IPS-NIHi7 (cell line): ENCODE data around the gene PTPRCAP.
A peak's percentile ranks its signal among the peaks of the same experiment; 100 is the strongest.

Experiments used
- DNase-seq: peaks from one replicate; pipeline ENCODE4 v3.0.0; 2012; ENCODE audit warnings: mixed read lengths; ENCODE audit errors: extremely low spot score

PTPRCAP gene

GRCh38 chr11:67441098-67441563 is 3.6 kb upstream of the PTPRCAP start:
- DNase-seq = no peak

- DNase-seq = no peak
Observed at GRCh38 chr11:67440229-67441097, 3.0 kb upstream of the PTPRCAP start.

GRCh38 chr11:67439321-67440228 is 2.1 kb upstream of the PTPRCAP start:
- no peak for DNase-seq

GRCh38 chr11:67438158-67438902 is 848 bp upstream of the PTPRCAP start:
- no peak for DNase-seq

GRCh38 chr11:67437809-67438157 is 301 bp upstream of the PTPRCAP start:
- DNase-seq = no peak

- DNase-seq = peak; percentile 84
Observed at GRCh38 chr11:67436459-67437081, 912 bp downstream of the PTPRCAP start.

GRCh38 chr11:67435727-67436458 is 1.6 kb downstream of the PTPRCAP start:
- DNase-seq = no peak

GRCh38 chr11:67435031-67435726 is 2.3 kb downstream of the PTPRCAP start:
- no peak for DNase-seq

GRCh38 chr11:67434395-67434881 is 3.0 kb downstream of the PTPRCAP start:
- no peak for DNase-seq

GRCh38 chr11:67433536-67434394 is 3.7 kb downstream of the PTPRCAP start:
- no peak for DNase-seq

GRCh38 chr11:67432655-67433349 is 4.7 kb downstream of the PTPRCAP start:
- DNase-seq = no peak

GRCh38 chr11:67431346-67432249 is 5.9 kb downstream of the PTPRCAP start:
- DNase-seq = no peak

- DNase-seq = no peak
Observed at GRCh38 chr11:67429722-67430121, 7.8 kb downstream of the PTPRCAP start.

GRCh38 chr11:67429038-67429668 is 8.3 kb downstream of the PTPRCAP start:
- DNase-seq = no peak

- DNase-seq = peak; percentile 98
Observed at GRCh38 chr11:67428052-67429001, 9.2 kb downstream of the PTPRCAP start, which contains the start of gene RPS6KB2. TSS of gene RPS6KB2 (plus strand) at chr11:67428494. CDS start at chr11:67428546, 52 bp downstream.
